DMS153 treated with DMSO at 0.1 percent for 48 hours (cell line): ENCODE results near the gene GLA.

ENCODE experiments used
- DNase-seq: peaks from one replicate; lab custom pipeline; 2025; ENCODE audit not compliant: unreplicated experiment; lab: John Stamatoyannopoulos, UW

GLA gene

GRCh38 chrX:101359966-101360365 lies 47.8 kb downstream of the GLA start:
- no peak for DNase-seq

- DNase-seq, result no peak
Measured at GRCh38 chrX:101357166-101357795, 50.4 kb downstream of the GLA start.

- DNase-seq, result no peak
Measured at GRCh38 chrX:101349193-101349562, 58.5 kb downstream of the GLA start.

- DNase-seq, result peak; percentile 32
Measured at GRCh38 chrX:101348452-101349192, 59.1 kb downstream of the GLA start, which contains the start of gene TIMM8A. Gene TIMM8A (minus strand): TSS chrX:101348742. CDS start chrX:101348664, 78 bp downstream.

- DNase-seq, result no peak
Measured at GRCh38 chrX:101347859-101348451, 59.8 kb downstream of the GLA start.
